RWPE2 (cell line): ENCODE data around the gene PXYLP1.

Experiments
- ATAC-seq: fragments of 200-7000 bp; cut with Tn5 transposase; 3 replicates; pipeline ENCODE4 v1.9.1; 2021; ENCODE audit warnings: low read depth
- DNase-seq: peaks from one replicate; pipeline ENCODE4 v3.0.0-alpha.2; 2020; ENCODE audit warnings: low spot score
- H3K27ac ChIP-seq: fragments of 450-650 bp; 2 replicates; pipeline ENCODE4 v1.5.1; 2017; ENCODE audit warnings: mild to moderate bottlenecking; ENCODE audit not compliant: poor library complexity, severe bottlenecking
- H3K27me3 ChIP-seq: fragments of 250-450 bp; sonication (Bioruptor Pico); 2 replicates; pipeline ENCODE4 v1.5.1; 2021; ENCODE audit warnings: mild to moderate bottlenecking, moderate library complexity; ENCODE audit not compliant: insufficient read depth, poor library complexity, severe bottlenecking
- H3K36me3 ChIP-seq: fragments of 250-450 bp; sonication (Bioruptor Pico); 2 replicates; pipeline ENCODE4 v1.5.1; 2020; ENCODE audit warnings: low read depth, mild to moderate bottlenecking, moderate library complexity
- H3K4me1 ChIP-seq: fragments of 250-450 bp; sonication (Bioruptor Pico); 2 replicates; pipeline ENCODE4 v1.5.1; 2021; ENCODE audit warnings: mild to moderate bottlenecking, moderate library complexity; ENCODE audit not compliant: insufficient read depth, poor library complexity, severe bottlenecking
- H3K4me3 ChIP-seq: fragments of 250-450 bp; sonication (Bioruptor Pico); 2 replicates; pipeline ENCODE4 v1.5.1; 2021; ENCODE audit warnings: mild to moderate bottlenecking, moderate library complexity; ENCODE audit not compliant: severe bottlenecking
- H3K9me3 ChIP-seq: fragments of 250-450 bp; sonication (Bioruptor Pico); 2 replicates; pipeline ENCODE4 v1.5.1; 2021; ENCODE audit warnings: mild to moderate bottlenecking, moderate library complexity; ENCODE audit not compliant: severe bottlenecking
- CTCF ChIP-seq: fragments of 450-650 bp; IDR thresholded peaks from one replicate; pipeline ENCODE4 v1.5.1; 2017; ENCODE audit warnings: mild to moderate bottlenecking, moderate library complexity; ENCODE audit not compliant: poor library complexity, severe bottlenecking

The PXYLP1 gene

GRCh38 chr3:141330235-141330634 is 98.6 kb downstream of the PXYLP1 start:
- ATAC-seq: no peak
- Histone ChIP-seq H3K27me3 (no peaks in the 10 kb centered on the region), H3K4me1 (peaks cover 9% of the 10 kb centered on the region), H3K4me3 (no peak overlapping the region), H3K27ac (no peak overlapping the region), H3K36me3 (no peaks in the 10 kb centered on the region), H3K9me3 (no peaks in the 10 kb centered on the region)
- no peak for DNase-seq
- TF ChIP-seq CTCF: no peak

GRCh38 chr3:141330718-141331376 is 99.2 kb downstream of the PXYLP1 start:
- peak overlapping the region; percentile 42 for H3K27ac ChIP-seq
- no peak for TF ChIP-seq CTCF
- H3K4me1 ChIP-seq: peaks cover 9% of the 10 kb centered on the region
- H3K9me3 ChIP-seq: no peaks in the 10 kb centered on the region
- H3K36me3 ChIP-seq: no peaks in the 10 kb centered on the region
- DNase-seq: no peak
- no peak for ATAC-seq
- H3K27me3 ChIP-seq: no peaks in the 10 kb centered on the region
- H3K4me3 ChIP-seq: no peak overlapping the region

- H3K27ac ChIP-seq: peak overlapping the region; percentile 42
- DNase-seq: peak; percentile 76
- peaks cover 9% of the 10 kb centered on the region for H3K4me1 ChIP-seq
- H3K9me3 ChIP-seq: no peaks in the 10 kb centered on the region
- no peak overlapping the region for H3K4me3 ChIP-seq
- no peak for TF ChIP-seq CTCF
- ATAC-seq: peak; percentile 90
- H3K36me3 ChIP-seq: no peaks in the 10 kb centered on the region
- H3K27me3 ChIP-seq: no peaks in the 10 kb centered on the region
Observed at GRCh38 chr3:141331377-141332318, 100.0 kb downstream of the PXYLP1 start.

GRCh38 chr3:141332416-141332815 is 100.8 kb downstream of the PXYLP1 start:
- Histone ChIP-seq H3K27ac (peak overlapping the region; percentile 42), H3K4me3 (no peak overlapping the region), H3K4me1 (peaks cover 16% of the 10 kb centered on the region), H3K9me3 (no peaks in the 10 kb centered on the region), H3K36me3 (no peaks in the 10 kb centered on the region), H3K27me3 (no peaks in the 10 kb centered on the region)
- DNase-seq (no peak), ATAC-seq (no peak)
- TF ChIP-seq CTCF: no peak
